Right lobe of liver (tissue), 4 donors: ENCODE measurements around the gene CD151.

Experiments
- POLR2A ChIP-seq: fragments of 450-650 bp; IDR thresholded peaks from one replicate; pipeline ENCODE4 v1.6.1; 2017; ENCODE audit warnings: antibody characterized with exemption, mild to moderate bottlenecking
- TF ChIP-seq, protein P1 (sequence below), 4 donors: fragments of 200-600 bp in 3 of 4; fragments of 450-650 bp in 1 of 4; IDR thresholded peaks; one replicate each; pipeline versions ENCODE4 v1.5.1 to v1.8.0; 2016 to 2022; ENCODE audit warnings: antibody characterized with exemption in 4 of 4, mild to moderate bottlenecking in 2 of 4
- donor health status: DM: no; HTN: no; CAD: no.
- donor health status: DM: no; HTN: no; CAD: no.
- donor health status: DM: no; HTN: yes; CAD: no.

DNA sequence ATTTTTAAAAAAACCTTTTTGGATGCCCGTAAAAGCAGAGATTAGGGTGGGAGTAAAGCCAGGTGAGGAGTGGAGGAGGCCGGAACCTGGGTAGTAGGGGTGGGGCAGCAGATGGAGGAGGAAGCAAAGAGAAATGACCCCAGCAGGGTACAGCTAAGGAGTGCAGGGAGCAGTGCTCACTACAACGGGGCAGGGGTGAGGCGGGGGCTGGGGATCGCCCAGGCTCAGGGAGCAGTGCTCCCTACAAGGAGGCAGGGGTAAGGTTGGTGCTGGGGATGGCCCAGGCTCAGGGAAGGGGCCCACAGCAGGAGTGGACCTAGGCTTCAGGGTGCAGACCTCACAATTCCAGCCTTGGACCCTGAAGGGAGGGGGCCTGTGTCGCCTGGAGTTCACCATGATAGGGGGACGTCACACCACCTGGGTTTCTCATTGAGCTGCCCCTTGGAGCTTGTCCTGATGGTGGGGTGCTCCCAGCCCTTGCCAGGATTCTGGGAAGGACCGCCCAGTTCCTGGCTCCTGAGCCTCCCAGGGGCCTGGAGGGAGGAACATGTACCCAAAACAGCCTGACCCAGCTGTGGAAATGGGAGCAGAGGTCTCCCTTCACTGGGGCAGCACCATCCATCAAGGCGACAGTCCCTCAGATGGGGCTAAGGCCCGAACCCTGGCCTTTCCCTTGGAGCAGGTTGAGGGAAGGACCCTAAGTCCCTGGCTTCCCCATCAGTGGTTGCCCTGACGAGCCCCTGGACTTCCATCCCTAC is 16.9 kb upstream of the CD151 start:
- TF ChIP-seq, protein P1, sequence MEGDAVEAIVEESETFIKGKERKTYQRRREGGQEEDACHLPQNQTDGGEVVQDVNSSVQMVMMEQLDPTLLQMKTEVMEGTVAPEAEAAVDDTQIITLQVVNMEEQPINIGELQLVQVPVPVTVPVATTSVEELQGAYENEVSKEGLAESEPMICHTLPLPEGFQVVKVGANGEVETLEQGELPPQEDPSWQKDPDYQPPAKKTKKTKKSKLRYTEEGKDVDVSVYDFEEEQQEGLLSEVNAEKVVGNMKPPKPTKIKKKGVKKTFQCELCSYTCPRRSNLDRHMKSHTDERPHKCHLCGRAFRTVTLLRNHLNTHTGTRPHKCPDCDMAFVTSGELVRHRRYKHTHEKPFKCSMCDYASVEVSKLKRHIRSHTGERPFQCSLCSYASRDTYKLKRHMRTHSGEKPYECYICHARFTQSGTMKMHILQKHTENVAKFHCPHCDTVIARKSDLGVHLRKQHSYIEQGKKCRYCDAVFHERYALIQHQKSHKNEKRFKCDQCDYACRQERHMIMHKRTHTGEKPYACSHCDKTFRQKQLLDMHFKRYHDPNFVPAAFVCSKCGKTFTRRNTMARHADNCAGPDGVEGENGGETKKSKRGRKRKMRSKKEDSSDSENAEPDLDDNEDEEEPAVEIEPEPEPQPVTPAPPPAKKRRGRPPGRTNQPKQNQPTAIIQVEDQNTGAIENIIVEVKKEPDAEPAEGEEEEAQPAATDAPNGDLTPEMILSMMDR (IDR thresholded peaks at IDR 0.05): no peak
- no peak for TF ChIP-seq POLR2A
